ENCODE measurements around the gene DCANP1. TPM values are rescaled to one million over a fixed set of nuclear protein-coding genes. Genes with fewer than 3 reads are reported as not detected.

Gene DCANP1
- total and polyA plus RNA-seq, 8 donors = 0.06 to 0.24 (median 0.13) TPM; not detected in 3

GRCh38 chr5:135432113-135432512 lies 15.0 kb downstream of the DCANP1 start:
- intact Hi-C loops (cut with DNase I) = no loop called here

GRCh38 chr5:135430135-135430437 lies 17.1 kb downstream of the DCANP1 start:
- Histone ChIP-seq H3K36me3 (no peaks in the 10 kb centered on the region), H3K4me3 (no peak overlapping the region), H3K4me1 (peaks cover 0 to 46% of the 10 kb centered on the region in 2 donors), H3K27me3 (peaks cover 0 to 7% of the 10 kb centered on the region in 2 donors), H3K9me3 (peaks cover 0 to 10% of the 10 kb centered on the region in 2 donors), H3K27ac (no peak overlapping the region)
- ATAC-seq (no peak), DNase-seq (no peak)
- intact Hi-C loops (cut with DNase I) = no loop called here
- TF ChIP-seq CTCF (IDR thresholded peaks at IDR 0.05) = no peak

More at GRCh38 chr5:135432113-135432512, 15.0 kb downstream of the DCANP1 start:
- H3K9me3 ChIP-seq = peaks cover 0 to 10% of the 10 kb centered on the region in 2 donors
- peaks cover 0 to 16% of the 10 kb centered on the region in 2 donors for H3K27me3 ChIP-seq
- H3K4me3 ChIP-seq = no peak overlapping the region
- H3K27ac ChIP-seq = no peak overlapping the region
- H3K4me1 ChIP-seq = peaks cover 0 to 41% of the 10 kb centered on the region in 2 donors
- ATAC-seq (no peak), DNase-seq (no peak)
- TF ChIP-seq CTCF (IDR thresholded peaks at IDR 0.05) = no peak
- no peaks in the 10 kb centered on the region for H3K36me3 ChIP-seq

GRCh38 chr5:135429301-135430134 lies 17.6 kb downstream of the DCANP1 start:
- Histone ChIP-seq H3K27ac (no peak overlapping the region), H3K4me1 (peaks cover 0 to 46% of the 10 kb centered on the region in 2 donors), H3K4me3 (no peak overlapping the region), H3K9me3 (peaks cover 0 to 10% of the 10 kb centered on the region in 2 donors), H3K27me3 (peaks cover 0 to 1% of the 10 kb centered on the region in 2 donors), H3K36me3 (no peaks in the 10 kb centered on the region)
- intact Hi-C loops (cut with DNase I) = no loop called here
- DNase-seq (peak in 1 of 4 donors; percentile 83), ATAC-seq (peak; percentile 13)
- TF ChIP-seq CTCF (IDR thresholded peaks at IDR 0.05) = no peak

GRCh38 chr5:135428586-135428985 lies 18.6 kb downstream of the DCANP1 start:
- no peak for DNase-seq
- Histone ChIP-seq H3K36me3 (no peaks in the 10 kb centered on the region), H3K4me1 (peaks cover 0 to 46% of the 10 kb centered on the region in 2 donors), H3K4me3 (no peak overlapping the region), H3K27me3 (no peaks in the 10 kb centered on the region), H3K9me3 (peaks cover 0 to 10% of the 10 kb centered on the region in 2 donors), H3K27ac (no peak overlapping the region)
- intact Hi-C loops (cut with DNase I) = no loop called here
- no peak for ATAC-seq
- TF ChIP-seq CTCF (IDR thresholded peaks at IDR 0.05) = no peak
